SU-DHL-6 (cell line): Measurements from ENCODE around the gene TCF7L1.
"Not testable (repeated sequence)": the region's sequence is repeated elsewhere in the genome, so short reads cannot be mapped to it uniquely, and the experiment has no call there.

Experiments
- H2AFZ ChIP-seq: fragments of 200-600 bp; sonication (generic); 2 replicates; pipeline ENCODE4 v1.6.1; 2014; ENCODE audit warnings: low read depth, mild to moderate bottlenecking, moderate library complexity, mixed read lengths, antibody characterized with exemption, low read length; ENCODE audit not compliant: severe bottlenecking
- H3F3A ChIP-seq: fragments of 200-600 bp; shearing (Covaris generic); 2 replicates; pipeline ENCODE4 v1.6.0; 2016; ENCODE audit warnings: antibody characterized with exemption, mild to moderate bottlenecking; ENCODE audit not compliant: insufficient read depth
- H3K27ac ChIP-seq: fragments of 200-600 bp; sonication (generic); 2 replicates; pipeline ENCODE4 v1.5.1; 2016; ENCODE audit warnings: low read depth, mild to moderate bottlenecking, low read length, moderate library complexity, mixed read lengths
- H3K27me3 ChIP-seq: fragments of 200-600 bp; sonication (generic), shearing (Covaris generic); 2 replicates; pipeline ENCODE4 v1.6.0; 2014; ENCODE audit warnings: mild to moderate bottlenecking, low read length
- H3K36me3 ChIP-seq: fragments of 200-600 bp; sonication (generic); 2 replicates; pipeline ENCODE4 v1.6.1; 2014; ENCODE audit warnings: mild to moderate bottlenecking, low read length, mixed read lengths
- H3K4me2 ChIP-seq: fragments of 300-600, 200-600 bp; shearing (Covaris generic), sonication (generic); 2 replicates; pipeline ENCODE4 v1.6.0; 2014; ENCODE audit warnings: low read length, low read depth, mild to moderate bottlenecking; ENCODE audit not compliant: poor library complexity, severe bottlenecking
- H3K4me3 ChIP-seq: fragments of 200-600 bp; sonication (generic); 2 replicates; pipeline ENCODE4 v1.5.1; 2014; ENCODE audit warnings: antibody characterized with exemption, low read length, mild to moderate bottlenecking, mixed read lengths; ENCODE audit not compliant: insufficient read depth, poor library complexity, severe bottlenecking
- H3K79me2 ChIP-seq: fragments of 200-600 bp; sonication (generic); 2 replicates; pipeline ENCODE4 v1.6.1; 2014; ENCODE audit warnings: mild to moderate bottlenecking, low read length, moderate library complexity; ENCODE audit not compliant: insufficient read depth
- H3K9ac ChIP-seq: fragments of 200-600 bp; sonication (generic); 2 replicates; pipeline ENCODE4 v1.7.0; 2014; ENCODE audit warnings: mild to moderate bottlenecking, low read length
- H3K9me2 ChIP-seq: fragments of 200-600 bp; sonication (generic); replicated peaks from 2 replicates; pipeline ENCODE4 v1.6.1; 2014; ENCODE audit warnings: low read length; ENCODE audit not compliant: insufficient read depth
- H3K9me3 ChIP-seq: fragments of 200-600 bp; sonication (generic); 2 replicates; pipeline ENCODE4 v1.6.1; 2014; ENCODE audit warnings: low read length, mixed read lengths; ENCODE audit not compliant: insufficient read depth
- H4K20me1 ChIP-seq: fragments of 200-600 bp; sonication (generic); 2 replicates; pipeline ENCODE4 v1.6.1; 2014; ENCODE audit warnings: low read depth, mild to moderate bottlenecking, antibody characterized with exemption, low read length, moderate library complexity, mixed read lengths
- CTCF ChIP-seq: fragments of 200-600 bp; sonication (generic); IDR thresholded peaks from one replicate; pipeline ENCODE4 v1.5.1; 2017; ENCODE audit warnings: antibody characterized with exemption, mild to moderate bottlenecking, low read length, moderate library complexity; ENCODE audit not compliant: insufficient read depth, poor library complexity, severe bottlenecking
- EZH2phosphoT487 ChIP-seq: fragments of 200-600 bp; sonication (generic), shearing (Covaris generic); conservative IDR thresholded peaks from 2 replicates; pipeline ENCODE4 v1.6.1; 2018; ENCODE audit warnings: mild to moderate bottlenecking, antibody characterized with exemption, low read length, moderate library complexity, mixed read lengths

Gene TCF7L1

GRCh38 chr2:85151026-85151425 lies 17.8 kb downstream of the TCF7L1 start:
- no peak overlapping the region for H3K27ac ChIP-seq
- TF ChIP-seq EZH2phosphoT487 (no peak), CTCF (no peak)
- H3K4me2 ChIP-seq: no peak overlapping the region

DNA sequence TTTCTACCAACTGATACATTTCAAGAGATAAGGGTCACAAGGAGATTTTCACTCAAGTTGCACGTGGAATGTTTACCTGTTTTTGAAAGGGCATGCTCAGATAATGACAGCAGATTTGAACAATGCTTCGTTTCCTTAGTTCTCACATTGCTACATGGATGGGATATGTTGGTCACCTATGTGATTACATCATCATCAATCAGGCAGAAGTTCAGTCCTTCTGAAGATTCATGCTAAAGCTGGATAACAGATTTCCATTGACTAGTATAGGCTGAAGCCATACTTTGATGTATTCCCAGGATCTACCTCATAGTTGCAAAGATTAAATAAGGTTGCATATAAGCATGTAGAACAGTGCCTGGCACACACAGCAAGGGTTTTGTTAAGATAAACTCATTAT lies 19.7 kb downstream of the TCF7L1 start:
- Histone ChIP-seq H4K20me1 (no peaks in the 10 kb centered on the region), H3K27me3 (no peaks in the 10 kb centered on the region), H3K4me2 (no peak overlapping the region), H3K4me3 (no peak overlapping the region), H3K9me2 (no peaks in the 10 kb centered on the region), H3K36me3 (no peaks in the 10 kb centered on the region), H3K9me3 (no peaks in the 10 kb centered on the region), H3K79me2 (no peaks in the 10 kb centered on the region), H3K9ac (no peak overlapping the region), H2AFZ (no peak overlapping the region), H3F3A (no peaks in the 10 kb centered on the region), H3K27ac (no peak overlapping the region)
- TF ChIP-seq EZH2phosphoT487: no peak
- no peak for TF ChIP-seq CTCF

More at GRCh38 chr2:85151026-85151425, 17.8 kb downstream of the TCF7L1 start:
- Histone ChIP-seq H3K4me3 (no peak overlapping the region), H3K79me2 (no peaks in the 10 kb centered on the region), H3K9ac (no peak overlapping the region), H3K36me3 (no peaks in the 10 kb centered on the region), H3K9me3 (no peaks in the 10 kb centered on the region), H3K9me2 (no peaks in the 10 kb centered on the region), H4K20me1 (no peaks in the 10 kb centered on the region), H3F3A (no peaks in the 10 kb centered on the region), H3K27me3 (no peaks in the 10 kb centered on the region), H2AFZ (no peak overlapping the region)

- no peak overlapping the region for H3K4me2 ChIP-seq
- H3K9me2 ChIP-seq: no peaks in the 10 kb centered on the region
- H3K79me2 ChIP-seq: no peaks in the 10 kb centered on the region
- no peak for TF ChIP-seq EZH2phosphoT487
- no peak for TF ChIP-seq CTCF
- H2AFZ ChIP-seq: no peak overlapping the region
- H4K20me1 ChIP-seq: no peaks in the 10 kb centered on the region
- no peak overlapping the region for H3K4me3 ChIP-seq
- no peaks in the 10 kb centered on the region for H3K9me3 ChIP-seq
- H3F3A ChIP-seq: no peaks in the 10 kb centered on the region
- H3K27ac ChIP-seq: no peak overlapping the region
- H3K27me3 ChIP-seq: no peaks in the 10 kb centered on the region
- H3K9ac ChIP-seq: no peak overlapping the region
- no peaks in the 10 kb centered on the region for H3K36me3 ChIP-seq
These were observed 21.0 kb downstream of the TCF7L1 start for GRCh38 chr2:85154048-85154753.

DNA sequence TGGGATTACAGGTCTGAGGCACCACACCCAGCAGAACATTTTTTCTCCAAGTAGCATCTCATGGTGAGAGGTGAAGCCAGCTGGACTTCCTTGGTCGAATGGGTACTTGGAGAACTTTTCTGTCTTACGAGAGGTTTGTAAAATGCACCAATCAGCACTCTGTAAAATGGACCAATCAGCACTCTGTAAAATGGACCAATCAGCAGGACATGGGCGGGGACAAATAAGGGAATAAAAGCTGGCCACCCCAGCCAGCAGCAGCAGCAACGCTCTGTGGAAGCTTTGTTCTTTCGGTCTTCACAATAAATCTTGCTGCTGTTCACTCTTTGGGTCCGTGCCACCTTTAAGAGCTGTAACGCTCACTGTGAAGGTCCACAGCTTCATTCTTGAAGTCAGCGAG lies 21.9 kb downstream of the TCF7L1 start:
- not testable (repeated sequence) for H3K9ac ChIP-seq, H4K20me1 ChIP-seq, H3K79me2 ChIP-seq, H3K4me3 ChIP-seq, H3K9me2 ChIP-seq, H2AFZ ChIP-seq, H3K36me3 ChIP-seq, H3K4me2 ChIP-seq, H3F3A ChIP-seq, H3K27me3 ChIP-seq, H3K9me3 ChIP-seq, H3K27ac ChIP-seq
